Fibroblast of pulmonary artery (primary cell): ENCODE measurements around the gene SCYGR4.
"Not testable (repeated sequence)": the region's sequence is repeated elsewhere in the genome, so short reads cannot be mapped to it uniquely, and the experiment has no call there.

ENCODE experiments used
- DNase-seq: peaks from one replicate; pipeline ENCODE4 v3.0.0-alpha.2; 2010; ENCODE audit warnings: low read depth
- H3K4me3 ChIP-seq: replicated peaks from 2 replicates; pipeline ENCODE4 v1.5.1; 2011; ENCODE audit warnings: low read depth, mild to moderate bottlenecking, control low read depth, low read length, moderate library complexity
- TF ChIP-seq, protein P1 (sequence below): IDR thresholded peaks from 2 replicates; pipeline ENCODE4 v1.5.1; 2011; ENCODE audit warnings: mild to moderate bottlenecking, control low read depth, low read length, inconsistent platforms; ENCODE audit errors: missing control alignments

The SCYGR4 gene

GRCh38 chr2:227661025-227661649 lies 43.8 kb downstream of the SCYGR4 start:
- TF ChIP-seq, protein P1, sequence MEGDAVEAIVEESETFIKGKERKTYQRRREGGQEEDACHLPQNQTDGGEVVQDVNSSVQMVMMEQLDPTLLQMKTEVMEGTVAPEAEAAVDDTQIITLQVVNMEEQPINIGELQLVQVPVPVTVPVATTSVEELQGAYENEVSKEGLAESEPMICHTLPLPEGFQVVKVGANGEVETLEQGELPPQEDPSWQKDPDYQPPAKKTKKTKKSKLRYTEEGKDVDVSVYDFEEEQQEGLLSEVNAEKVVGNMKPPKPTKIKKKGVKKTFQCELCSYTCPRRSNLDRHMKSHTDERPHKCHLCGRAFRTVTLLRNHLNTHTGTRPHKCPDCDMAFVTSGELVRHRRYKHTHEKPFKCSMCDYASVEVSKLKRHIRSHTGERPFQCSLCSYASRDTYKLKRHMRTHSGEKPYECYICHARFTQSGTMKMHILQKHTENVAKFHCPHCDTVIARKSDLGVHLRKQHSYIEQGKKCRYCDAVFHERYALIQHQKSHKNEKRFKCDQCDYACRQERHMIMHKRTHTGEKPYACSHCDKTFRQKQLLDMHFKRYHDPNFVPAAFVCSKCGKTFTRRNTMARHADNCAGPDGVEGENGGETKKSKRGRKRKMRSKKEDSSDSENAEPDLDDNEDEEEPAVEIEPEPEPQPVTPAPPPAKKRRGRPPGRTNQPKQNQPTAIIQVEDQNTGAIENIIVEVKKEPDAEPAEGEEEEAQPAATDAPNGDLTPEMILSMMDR, result no peak
- no peak overlapping the region for H3K4me3 ChIP-seq
- DNase-seq, result no peak

DNA sequence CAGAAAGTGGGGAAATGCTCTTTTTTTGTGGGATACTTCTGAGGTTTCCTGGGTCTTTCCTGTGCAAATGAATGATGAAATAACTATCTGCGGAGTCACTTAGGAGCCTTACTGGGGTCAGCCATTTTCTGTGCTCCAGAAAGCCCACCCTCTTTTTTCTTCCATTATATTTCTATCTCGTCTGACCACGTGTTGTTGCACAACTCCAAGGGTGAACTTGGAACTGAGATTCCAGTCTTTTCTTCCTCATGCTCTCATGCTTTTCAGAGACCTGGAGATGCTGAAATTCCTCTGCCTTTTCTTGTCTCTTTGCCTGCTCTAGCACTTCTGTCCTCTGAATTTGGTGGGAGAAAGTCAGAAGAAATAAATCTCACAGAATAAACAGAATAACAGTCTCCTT lies 44.5 kb downstream of the SCYGR4 start:
- H3K4me3 ChIP-seq, result no peak overlapping the region
- no peak for DNase-seq
- TF ChIP-seq, protein P1, result no peak

- no peak for DNase-seq
- TF ChIP-seq, protein P1, result no peak
- no peak overlapping the region for H3K4me3 ChIP-seq
These were observed 48.1 kb downstream of the SCYGR4 start for GRCh38 chr2:227665189-227665940.

DNA sequence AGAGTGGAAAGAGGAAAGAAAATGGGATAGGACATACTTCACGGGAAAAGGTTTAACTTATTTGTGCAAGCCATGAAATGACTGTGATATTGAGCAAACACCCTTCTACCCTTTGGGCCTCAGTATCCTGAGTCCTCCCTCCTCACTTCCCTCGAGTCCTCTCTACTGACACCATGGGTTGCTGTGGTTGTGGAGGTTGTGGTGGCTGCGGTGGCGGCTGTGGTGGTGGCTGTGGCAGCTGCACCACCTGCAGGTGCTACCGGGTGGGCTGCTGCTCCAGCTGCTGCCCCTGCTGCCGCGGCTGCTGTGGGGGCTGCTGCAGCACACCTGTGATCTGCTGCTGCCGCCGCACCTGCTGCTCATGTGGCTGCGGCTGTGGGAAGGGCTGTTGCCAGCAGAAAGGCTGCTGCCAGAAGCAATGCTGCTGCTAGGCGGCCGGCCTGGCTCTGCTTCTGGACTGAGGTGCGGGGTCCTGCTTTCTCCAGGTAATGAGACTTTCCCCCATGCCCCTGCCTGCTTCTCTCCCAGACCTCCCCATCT lies 49.4 kb downstream of the SCYGR4 start, which contains the start of gene SCYGR5:
Gene SCYGR5 (plus strand): TSS at position 174 of the 540 bp plus-strand sequence. CDS start 0 bp downstream, at position 174.
- not testable (repeated sequence) for DNase-seq, H3K4me3 ChIP-seq
